ENCODE measurements around the gene KAZN. TPM values are rescaled to one million over a fixed set of nuclear protein-coding genes. Genes with fewer than 3 reads are reported as not detected.

KAZN gene
- total RNA-seq, 2 donors from 2014 or later: 3.4 to 12.2 TPM

DNA sequence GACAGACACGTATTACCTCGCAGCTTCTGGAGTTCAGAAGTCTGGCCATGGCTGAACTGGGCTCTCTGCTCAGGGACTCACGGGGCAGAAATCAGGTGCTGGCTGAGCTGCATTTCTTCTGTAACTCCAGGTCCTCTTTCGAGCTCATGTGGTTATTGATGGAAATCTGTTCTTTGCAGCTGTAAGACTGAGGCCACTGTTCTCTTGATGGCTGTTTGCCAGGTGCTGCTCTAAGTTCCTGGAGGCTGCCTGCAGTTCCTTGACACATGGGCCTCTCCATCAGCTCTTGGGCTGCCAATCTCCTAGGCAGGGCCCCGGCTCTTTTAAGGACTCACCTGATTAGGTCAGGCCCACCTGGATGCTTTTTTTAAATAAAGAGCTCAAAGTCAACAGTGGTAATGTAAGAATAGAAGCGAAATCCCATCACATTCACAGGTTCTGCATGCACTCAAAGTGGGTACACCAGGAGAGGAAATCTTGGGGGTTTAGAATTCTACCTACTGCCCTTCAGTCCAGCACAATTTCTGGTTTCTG lies 139.1 kb downstream of the KAZN start:
- 56 to 65% methylated on average over 5 to 6 of the region's 6 CpGs for WGBS, 2 donors
- no peak overlapping the region for H3K27ac ChIP-seq
- no peak for TF ChIP-seq POLR2A (IDR thresholded peaks at IDR 0.05)
- no peak for TF ChIP-seq CTCF (IDR thresholded peaks at IDR 0.05)
- H3K36me3 ChIP-seq (replicated peaks in 1 of 2; ENCODE audit: insufficient read depth in 1 of 2, low read depth in 2 of 2): no peaks in the 10 kb centered on the region
- intact Hi-C loops (cut with DNase I): no loop called here
- DNase-seq: no peak
- no peaks in the 10 kb centered on the region for H3K9me3 ChIP-seq
- ATAC-seq: no peak
- H3K4me1 ChIP-seq: peaks cover 13% of the 10 kb centered on the region
- no peak overlapping the region for H3K4me3 ChIP-seq
- no peaks in the 10 kb centered on the region for H3K27me3 ChIP-seq

DNA sequence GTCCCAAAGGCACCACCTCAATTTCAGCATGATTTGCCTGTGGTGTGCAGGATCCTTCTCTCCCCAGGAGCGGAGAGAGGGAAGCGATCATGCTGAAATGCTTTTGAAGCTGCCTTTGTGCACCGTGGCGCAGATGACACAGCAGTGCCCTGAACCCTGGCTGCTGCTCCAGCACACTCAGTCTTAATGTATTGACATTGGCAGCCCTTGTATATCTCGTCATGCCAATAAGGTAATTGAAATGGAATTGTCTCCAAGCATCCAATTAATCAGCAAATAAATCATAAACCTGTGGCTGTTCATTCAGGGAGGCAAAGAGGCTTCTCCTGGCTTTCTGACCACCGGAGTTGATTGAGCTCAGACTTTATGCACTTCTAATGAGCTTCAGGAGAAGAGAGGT lies 139.8 kb downstream of the KAZN start:
- Histone ChIP-seq H3K4me1 (peaks cover 7% of the 10 kb centered on the region), H3K27ac (no peak overlapping the region), H3K4me3 (no peak overlapping the region), H3K9me3 (no peaks in the 10 kb centered on the region), H3K36me3 (replicated peaks in 1 of 2; ENCODE audit: insufficient read depth in 1 of 2, low read depth in 2 of 2) (no peaks in the 10 kb centered on the region), H3K27me3 (no peaks in the 10 kb centered on the region)
- DNase-seq (no peak), ATAC-seq (no peak)
- TF ChIP-seq POLR2A (IDR thresholded peaks at IDR 0.05) (no peak), CTCF (IDR thresholded peaks at IDR 0.05) (no peak)
- WGBS, 2 donors: 38 to 50% methylated on average over 2 to 6 of the region's 6 CpGs
- intact Hi-C loops (cut with DNase I): no loop called here

GRCh38 chr1:14738647-14739046 lies 140.2 kb downstream of the KAZN start:
- DNase-seq: no peak
- 49 to 56% methylated on average over 8 of the region's 8 CpGs for WGBS, 2 donors

DNA sequence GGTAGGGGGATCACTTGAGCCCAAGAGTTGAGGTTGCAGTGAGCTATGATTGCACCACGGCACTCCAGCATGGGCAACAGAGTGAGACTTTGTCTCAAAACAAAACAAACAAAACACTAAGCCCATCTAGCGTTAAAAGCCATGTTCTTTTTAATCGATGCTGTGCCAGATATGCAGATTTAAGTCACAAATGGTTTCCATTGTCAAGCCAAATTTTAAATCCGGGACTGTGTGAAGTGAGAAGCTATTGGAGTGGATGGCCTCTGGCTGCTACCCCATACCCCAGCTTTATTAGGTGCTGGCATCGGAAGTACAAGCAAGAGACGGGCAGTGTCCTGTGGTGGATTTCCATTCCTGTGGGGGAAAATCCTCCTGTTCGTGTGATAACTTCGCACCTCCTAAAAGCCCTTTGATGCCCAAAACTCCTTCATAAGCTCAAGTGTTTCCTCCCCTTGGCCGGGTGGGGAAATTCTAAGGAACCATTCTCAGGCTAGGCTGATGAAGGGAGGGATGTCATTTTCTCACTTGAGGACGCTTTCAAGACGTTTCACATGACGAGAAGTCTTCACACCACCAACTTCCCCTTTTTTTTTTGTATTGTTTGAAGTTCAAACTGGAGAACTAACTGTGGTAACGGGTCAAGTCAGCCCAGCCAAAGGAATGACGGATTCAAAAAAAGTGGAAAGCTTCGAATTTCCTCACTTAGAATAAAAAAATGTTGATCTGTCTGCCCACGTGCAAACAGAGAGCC lies 140.8 kb downstream of the KAZN start:
- H3K27ac ChIP-seq: no peak overlapping the region
- DNase-seq (no peak), ATAC-seq (no peak)
- no peaks in the 10 kb centered on the region for H3K36me3 ChIP-seq (replicated peaks in 1 of 2; ENCODE audit: insufficient read depth in 1 of 2, low read depth in 2 of 2)
- H3K4me3 ChIP-seq: no peak overlapping the region
- no peaks in the 10 kb centered on the region for H3K9me3 ChIP-seq
- intact Hi-C loops (cut with DNase I): no loop called here
- no peaks in the 10 kb centered on the region for H3K27me3 ChIP-seq
- no peak for TF ChIP-seq POLR2A (IDR thresholded peaks at IDR 0.05)
- no peak for TF ChIP-seq CTCF (IDR thresholded peaks at IDR 0.05)
- 51 to 68% methylated on average over 16 of the region's 16 CpGs for WGBS, 2 donors
- no peaks in the 10 kb centered on the region for H3K4me1 ChIP-seq

More at GRCh38 chr1:14738647-14739046, 140.2 kb downstream of the KAZN start:
- H3K4me1 ChIP-seq: peaks cover 3% of the 10 kb centered on the region
- no peak overlapping the region for H3K27ac ChIP-seq
- intact Hi-C loops (cut with DNase I): no loop called here
- no peaks in the 10 kb centered on the region for H3K9me3 ChIP-seq
- H3K4me3 ChIP-seq: no peak overlapping the region
- TF ChIP-seq CTCF (IDR thresholded peaks at IDR 0.05) (no peak), POLR2A (IDR thresholded peaks at IDR 0.05) (no peak)
- ATAC-seq: no peak
- no peaks in the 10 kb centered on the region for H3K27me3 ChIP-seq
- no peaks in the 10 kb centered on the region for H3K36me3 ChIP-seq (replicated peaks in 1 of 2; ENCODE audit: insufficient read depth in 1 of 2, low read depth in 2 of 2)

- ATAC-seq: no peak
Observed at GRCh38 chr1:14740016-14740415, 141.5 kb downstream of the KAZN start.

More at GRCh38 chr1:14740016-14740415, 141.5 kb downstream of the KAZN start:
- no peaks in the 10 kb centered on the region for H3K27me3 ChIP-seq
- no peaks in the 10 kb centered on the region for H3K9me3 ChIP-seq
- no peak for DNase-seq
- H3K4me1 ChIP-seq: no peaks in the 10 kb centered on the region
- H3K4me3 ChIP-seq: no peak overlapping the region
- H3K36me3 ChIP-seq (replicated peaks in 1 of 2; ENCODE audit: insufficient read depth in 1 of 2, low read depth in 2 of 2): no peaks in the 10 kb centered on the region
- TF ChIP-seq CTCF (IDR thresholded peaks at IDR 0.05) (no peak), POLR2A (IDR thresholded peaks at IDR 0.05) (no peak)
- H3K27ac ChIP-seq: no peak overlapping the region
- intact Hi-C loops (cut with DNase I): no loop called here
- WGBS, 2 donors: 35 to 48% methylated on average over 3 to 8 of the region's 8 CpGs

Data from body of pancreas (tissue), 4 donors.